Measurements from ENCODE around the gene MYO1D. TPM values are rescaled to one million over a fixed set of nuclear protein-coding genes. Genes with fewer than 3 reads are reported as not detected.

MYO1D gene
- total and polyA plus RNA-seq, 2 donors (not counting 3 experiments of a cell fraction or from before 2014, with no cell fraction given), result 37.8 to 85.5 TPM

GRCh38 chr17:32798938-32799337 is 78.0 kb downstream of the MYO1D start:
- BruUV-seq (replicated peaks), result no TSS peak
- ChIA-PET CTCF (interaction anchor here (1.1 to 5.0 kb wide), 5 partner anchors 16 to 111 kb away, joined by 4 to 45 read pairs (median 11); partner anchors contain the start of gene MYO1D), POLR2A (no interaction called here)
- intact Hi-C loops (cut with micrococcal nuclease) (no loop called here), dilution Hi-C loops (cut with MboI; ENCODE audit: extremely low pct_ligation_motif_present, low sequenced_read_pairs) (no loop called here)
- no peaks in the 10 kb centered on the region for H4K20me1 ChIP-seq (replicated peaks; ENCODE audit: control insufficient read depth, extremely low read depth, insufficient read depth, low read length)
- H3K4me3 ChIP-seq (replicated peaks in 1 of 3; ENCODE audit: insufficient read depth in 1 of 3, low read depth in 1 of 3, low read length in 3 of 3), result no peak overlapping the region
- no peaks in the 10 kb centered on the region for H3K27me3 ChIP-seq (ENCODE audit: control insufficient read depth in 2 of 2, insufficient read depth in 2 of 2, low read length in 2 of 2)
- no peaks in the 10 kb centered on the region for H3K9me1 ChIP-seq (replicated peaks; ENCODE audit: control insufficient read depth, extremely low read depth, insufficient read depth, low read length)
- peak; percentile 61 for FAIRE-seq
- peaks cover 17% of the 10 kb centered on the region for H3K79me2 ChIP-seq (ENCODE audit: control insufficient read depth, insufficient read depth, low read length)
- peaks cover 76% of the 10 kb centered on the region for H3K4me1 ChIP-seq (ENCODE audit: control insufficient read depth, extremely low read depth, insufficient read depth, low read length)
- H3K9me3 ChIP-seq (replicated peaks; ENCODE audit: control insufficient read depth, insufficient read depth, low read length), result no peaks in the 10 kb centered on the region
- H3K36me3 ChIP-seq (ENCODE audit: control insufficient read depth in 2 of 2, extremely low read depth in 1 of 2, insufficient read depth in 2 of 2, low read length in 2 of 2), result no peaks in the 10 kb centered on the region
- DNase-seq (ENCODE audit: low read depth, low spot score), result peak; percentile 63
- peak overlapping the region; percentile 68 for H3K4me2 ChIP-seq (ENCODE audit: insufficient read depth, low read length)
- H3K27ac ChIP-seq (ENCODE audit: insufficient read depth, low read depth, low read length), result peak overlapping the region; percentile 78
- TF ChIP-seq FOS (IDR thresholded peaks at IDR 0.05; ENCODE audit: borderline replicate concordance, insufficient read depth, low read length) (peak; percentile 7), MYC (IDR thresholded peaks at IDR 0.05; ENCODE audit: low read depth, low read length) (no peak), JUN (IDR thresholded peaks at IDR 0.05; ENCODE audit: borderline replicate concordance, insufficient read depth, insufficient read length, low read depth) (peak; percentile 55)
- H3K9ac ChIP-seq (replicated peaks; ENCODE audit: extremely low read depth, insufficient read depth, low read length), result peak overlapping the region; percentile 29
- H2AFZ ChIP-seq (ENCODE audit: low read depth, low read length), result no peak overlapping the region

GRCh38 chr17:32795339-32795979 is 81.5 kb downstream of the MYO1D start:
- FAIRE-seq (peak; percentile 79), DNase-seq (ENCODE audit: low read depth, low spot score) (peak; percentile 81)
- dilution Hi-C loops (cut with MboI; ENCODE audit: extremely low pct_ligation_motif_present, low sequenced_read_pairs) (no loop called here), intact Hi-C loops (cut with micrococcal nuclease) (loop anchor here (1.0 to 2.0 kb wide), 4 partner anchors 8 to 82 kb away; partner anchors contain the start of gene MYO1D)
- no peaks in the 10 kb centered on the region for H3K9me1 ChIP-seq (replicated peaks; ENCODE audit: control insufficient read depth, extremely low read depth, insufficient read depth, low read length)
- no peaks in the 10 kb centered on the region for H4K20me1 ChIP-seq (replicated peaks; ENCODE audit: control insufficient read depth, extremely low read depth, insufficient read depth, low read length)
- peaks cover 10% of the 10 kb centered on the region for H3K79me2 ChIP-seq (ENCODE audit: control insufficient read depth, insufficient read depth, low read length)
- no peaks in the 10 kb centered on the region for H3K27me3 ChIP-seq (ENCODE audit: control insufficient read depth in 2 of 2, insufficient read depth in 2 of 2, low read length in 2 of 2)
- peaks cover 59% of the 10 kb centered on the region for H3K4me1 ChIP-seq (ENCODE audit: control insufficient read depth, extremely low read depth, insufficient read depth, low read length)
- H3K4me2 ChIP-seq (ENCODE audit: insufficient read depth, low read length), result peak overlapping the region; percentile 73
- H2AFZ ChIP-seq (ENCODE audit: low read depth, low read length), result no peak overlapping the region
- no peak overlapping the region for H3K4me3 ChIP-seq (replicated peaks in 1 of 3; ENCODE audit: insufficient read depth in 1 of 3, low read depth in 1 of 3, low read length in 3 of 3)
- H3K9me3 ChIP-seq (replicated peaks; ENCODE audit: control insufficient read depth, insufficient read depth, low read length), result no peaks in the 10 kb centered on the region
- ChIA-PET POLR2A (interaction anchor here (0.7 kb wide), 1 partner anchor 82 kb away, joined by 6 read pairs; the partner anchor contains the start of gene MYO1D), CTCF (interaction anchor here (0.9 to 6.7 kb wide), 12 partner anchors 8 to 116 kb away, joined by 3 to 117 read pairs (median 4); partner anchors contain the start of gene MYO1D)
- no peaks in the 10 kb centered on the region for H3K36me3 ChIP-seq (ENCODE audit: control insufficient read depth in 2 of 2, extremely low read depth in 1 of 2, insufficient read depth in 2 of 2, low read length in 2 of 2)
- TF ChIP-seq GATA2 (IDR thresholded peaks at IDR 0.05; ENCODE audit: insufficient read depth, insufficient read length, low read depth, low read length) (no peak), FOS (IDR thresholded peaks at IDR 0.05; ENCODE audit: borderline replicate concordance, insufficient read depth, low read length) (peak; percentile 61), POLR2AphosphoS5 (IDR thresholded peaks at IDR 0.05; ENCODE audit: insufficient read depth, low read depth, low read length) (peak; percentile 35), POLR2A (IDR thresholded peaks at IDR 0.05; ENCODE audit: low read depth, low read length) (no peak), CTCF (IDR thresholded peaks at IDR 0.05; ENCODE audit: extremely low read depth in 1 of 2, insufficient read depth in 1 of 2, low read depth in 1 of 2, low read length in 2 of 2) (peak in 1 of 2 donors; percentile 17), MAX (IDR thresholded peaks at IDR 0.05; ENCODE audit: insufficient read depth, insufficient read length) (no peak), EZH2 (IDR thresholded peaks at IDR 0.05; ENCODE audit: borderline replicate concordance, low read depth, low read length, severe bottlenecking) (no peak)
- peak overlapping the region; percentile 92 for H3K27ac ChIP-seq (ENCODE audit: insufficient read depth, low read depth, low read length)
- H3K9ac ChIP-seq (replicated peaks; ENCODE audit: extremely low read depth, insufficient read depth, low read length), result peak overlapping the region; percentile 36
- TSS peak; percentile 65 for BruUV-seq (replicated peaks)
